GM19099 (cell line): ENCODE data around the gene EIF4G3.

Experiments
- POLR2A ChIP-seq: IDR thresholded peaks from 3 replicates; pipeline ENCODE4 v1.6.1; 2011; ENCODE audit warnings: low read depth; ENCODE audit not compliant: insufficient read length; ENCODE audit errors: extremely low read depth

The EIF4G3 gene

GRCh38 chr1:20837554-20838192 is 339.0 kb downstream of the EIF4G3 start:
- no peak for TF ChIP-seq POLR2A

- no peak for TF ChIP-seq POLR2A
Measured at GRCh38 chr1:20836230-20836629, 340.5 kb downstream of the EIF4G3 start.

GRCh38 chr1:20834780-20835179 is 341.9 kb downstream of the EIF4G3 start:
- no peak for TF ChIP-seq POLR2A

GRCh38 chr1:20834192-20834591 is 342.5 kb downstream of the EIF4G3 start:
- no peak for TF ChIP-seq POLR2A

- no peak for TF ChIP-seq POLR2A
Measured at GRCh38 chr1:20830378-20830777, 346.3 kb downstream of the EIF4G3 start.

GRCh38 chr1:20829946-20830345 is 346.8 kb downstream of the EIF4G3 start:
- no peak for TF ChIP-seq POLR2A

GRCh38 chr1:20829531-20829930 is 347.2 kb downstream of the EIF4G3 start:
- no peak for TF ChIP-seq POLR2A

- no peak for TF ChIP-seq POLR2A
Measured at GRCh38 chr1:20823845-20824244, 352.9 kb downstream of the EIF4G3 start.

GRCh38 chr1:20821466-20821865 is 355.2 kb downstream of the EIF4G3 start:
- TF ChIP-seq POLR2A, result no peak

GRCh38 chr1:20819818-20820217 is 356.9 kb downstream of the EIF4G3 start:
- TF ChIP-seq POLR2A, result no peak

- no peak for TF ChIP-seq POLR2A
Measured at GRCh38 chr1:20814534-20814871, 362.2 kb downstream of the EIF4G3 start.

GRCh38 chr1:20811916-20812315 is 364.8 kb downstream of the EIF4G3 start:
- no peak for TF ChIP-seq POLR2A

- TF ChIP-seq POLR2A, result no peak
Measured at GRCh38 chr1:20793236-20793635, 383.5 kb downstream of the EIF4G3 start.

- TF ChIP-seq POLR2A, result no peak
Measured at GRCh38 chr1:20792196-20792595, 384.5 kb downstream of the EIF4G3 start.

- no peak for TF ChIP-seq POLR2A
Measured at GRCh38 chr1:20790785-20791184, 385.9 kb downstream of the EIF4G3 start.

GRCh38 chr1:20787840-20788795 is 388.6 kb downstream of the EIF4G3 start:
- no peak for TF ChIP-seq POLR2A
